Spleen (tissue), 7 donors: ENCODE data around the gene NGFR.

ENCODE experiments used
- CTCF ChIP-seq, 11 experiments: fragments of 200-600 bp in 7 of 11; fragments of 450-650 bp in 4 of 11; sonication (generic) in 4 of 11; IDR thresholded peaks in 8 of 11; conservative IDR thresholded peaks in 3 of 11; 1 replicate in 7 of 11; 2 replicates in 4 of 11; pipeline versions ENCODE4 v1.4.0 to v1.8.0; 2016 to 2021; ENCODE audit warnings: antibody characterized with exemption in 11 of 11, inconsistent platforms in 4 of 11, mild to moderate bottlenecking in 1 of 11
- POLR2A ChIP-seq, 3 donors: fragments of 450-650 bp; IDR thresholded peaks; one replicate each; pipeline ENCODE4 v1.5.1; 2017; ENCODE audit warnings: antibody characterized with exemption in 3 of 3, mild to moderate bottlenecking in 1 of 3
- donor health status: DM: no; HTN: no; CAD: no; lungs with moderate emphysema.
- donor health status: DM: no; HTN: no; CAD: no.
- donor health status: DM: no; HTN: no; CAD: no.

GRCh38 chr17:49552070-49552751 is 57.1 kb downstream of the NGFR start:
- no peak for TF ChIP-seq POLR2A (IDR thresholded peaks at IDR 0.05)
- TF ChIP-seq CTCF (IDR thresholded peaks at IDR 0.05 in 8 of 11, conservative IDR thresholded peaks at IDR 0.05 in 3 of 11) = no peak
